Measurements from ENCODE around the gene NME5.
A peak's percentile ranks its signal among the peaks of the same experiment; 100 is the strongest.
"Not testable (repeated sequence)": the region's sequence is repeated elsewhere in the genome, so short reads cannot be mapped to it uniquely, and the experiment has no call there.

NME5 gene

GRCh38 chr5:138070026-138070425 is 69.2 kb downstream of the NME5 start:
- DNase-seq, result not testable (repeated sequence)

GRCh38 chr5:138068742-138069600 is 70.3 kb downstream of the NME5 start:
- peak; percentile 19 to 59 (median 56) for DNase-seq

GRCh38 chr5:138067945-138068344 is 71.3 kb downstream of the NME5 start:
- DNase-seq, result no peak

Measured in activated naive CD4-positive, alpha-beta T cell (primary cell).